ENCODE measurements around the gene NR2F6.

Gene NR2F6

DNA sequence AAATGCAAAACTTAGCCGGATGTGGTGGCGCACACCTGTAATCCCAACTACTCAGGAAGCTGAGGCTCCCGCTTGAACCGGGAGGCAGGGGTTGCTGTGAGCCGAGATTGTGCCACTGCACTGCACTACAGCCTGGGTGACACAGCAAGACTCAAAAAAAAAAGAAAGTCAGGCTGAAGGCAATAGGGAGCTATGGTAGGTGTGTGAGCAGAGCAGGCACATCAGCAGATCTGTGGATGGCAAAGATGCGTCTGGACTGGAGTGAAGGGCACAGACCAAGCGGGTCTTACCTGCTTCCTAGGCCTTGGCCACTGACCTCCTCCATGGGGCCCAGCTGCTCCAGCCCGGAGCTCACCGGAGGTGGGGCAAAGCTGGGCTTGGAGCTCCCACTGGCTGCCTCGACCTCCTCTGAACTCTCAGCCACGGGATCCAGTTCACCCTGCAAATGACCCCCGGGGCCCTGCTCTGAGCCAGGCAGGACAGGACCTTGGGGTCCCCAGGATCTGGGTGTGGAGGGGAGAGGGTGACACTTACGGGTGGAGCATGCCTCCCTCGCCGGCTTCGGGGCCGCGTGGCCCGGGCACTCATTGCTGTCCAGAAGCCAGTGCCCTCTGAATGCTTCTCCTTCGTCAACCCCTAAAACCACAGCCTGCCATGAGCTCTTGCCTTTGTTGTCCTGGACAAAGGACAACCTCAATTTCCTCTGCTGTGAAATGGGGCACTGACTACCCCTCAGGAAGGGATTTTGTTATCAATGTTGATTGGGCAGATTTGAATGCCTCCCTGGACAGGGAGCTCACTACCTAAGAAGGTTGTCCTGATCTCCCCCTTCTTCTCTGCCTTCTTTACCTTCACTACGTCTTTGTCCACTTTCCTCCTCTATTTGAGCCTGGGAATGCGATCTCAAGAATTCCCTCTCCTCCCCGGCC lies 18.3 kb upstream of the NR2F6 start:
- no peak for DNase-seq (ENCODE audit: low read depth, low spot score)

DNA sequence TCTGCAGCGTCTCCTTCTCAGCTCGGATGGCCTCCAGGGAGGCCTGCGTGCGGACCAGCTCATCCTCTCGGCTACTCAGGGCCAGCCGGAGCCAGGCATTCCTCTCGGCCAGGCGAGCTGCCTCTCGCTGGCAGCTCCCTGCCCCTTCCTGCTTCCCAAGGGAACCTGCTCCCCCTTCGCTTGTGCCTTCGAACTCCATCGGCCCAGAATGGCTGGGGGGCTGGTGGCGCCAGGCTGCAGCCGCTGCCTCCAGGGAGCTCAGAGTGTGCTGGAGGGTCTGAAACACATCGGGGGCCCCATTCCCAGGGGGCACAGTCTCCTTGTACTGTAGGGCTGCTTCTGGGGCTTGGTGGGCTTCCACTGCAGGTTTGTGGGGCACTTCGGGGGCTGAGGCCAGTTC lies 16.8 kb upstream of the NR2F6 start:
- no peak for DNase-seq (ENCODE audit: low read depth, low spot score)

DNA sequence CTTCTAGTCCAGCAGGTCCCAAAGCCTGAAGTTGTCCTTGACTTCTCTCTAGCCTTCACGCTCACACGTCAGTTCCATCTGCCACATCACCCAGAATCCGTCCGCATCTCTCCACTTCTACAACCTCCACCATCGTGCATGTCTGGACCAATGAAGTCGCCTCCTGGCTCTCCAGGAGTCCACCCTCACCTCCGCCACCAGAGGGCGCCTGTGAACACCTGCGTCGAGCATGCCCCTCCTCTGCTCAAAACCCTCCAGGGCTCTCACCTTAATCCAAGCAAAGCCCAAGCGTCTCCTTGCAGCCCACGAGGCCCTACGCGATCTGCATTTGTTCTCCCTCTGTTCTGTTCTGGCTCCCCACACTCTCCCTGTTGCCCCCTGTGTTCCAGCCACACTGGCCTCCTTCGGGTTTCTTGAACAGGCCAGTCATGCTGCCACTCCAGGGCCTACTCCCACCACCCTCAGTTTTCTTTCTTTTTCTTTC lies 15.2 kb upstream of the NR2F6 start:
- no peak for DNase-seq (ENCODE audit: low read depth, low spot score)

DNA sequence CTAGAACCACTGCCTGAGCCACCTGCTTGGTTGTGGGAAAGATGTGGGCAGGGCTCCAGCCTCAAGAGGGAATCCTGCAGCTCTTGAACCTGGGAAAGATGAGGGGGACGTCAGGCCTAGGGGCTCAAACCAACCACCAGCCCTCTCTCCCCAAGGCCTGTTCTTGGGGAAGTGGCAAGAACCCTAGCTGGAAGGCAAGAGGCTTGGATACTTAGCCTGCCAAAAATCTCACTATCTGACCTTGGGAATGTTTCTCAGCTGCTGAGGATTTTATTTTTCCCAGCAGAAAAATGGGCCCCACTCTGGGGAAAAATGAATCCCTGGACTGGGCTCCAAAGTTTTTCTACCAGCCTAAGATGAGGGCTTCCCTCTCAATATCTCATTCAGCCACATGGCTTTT lies 14.2 kb upstream of the NR2F6 start:
- DNase-seq (ENCODE audit: low read depth, low spot score) = no peak

DNA sequence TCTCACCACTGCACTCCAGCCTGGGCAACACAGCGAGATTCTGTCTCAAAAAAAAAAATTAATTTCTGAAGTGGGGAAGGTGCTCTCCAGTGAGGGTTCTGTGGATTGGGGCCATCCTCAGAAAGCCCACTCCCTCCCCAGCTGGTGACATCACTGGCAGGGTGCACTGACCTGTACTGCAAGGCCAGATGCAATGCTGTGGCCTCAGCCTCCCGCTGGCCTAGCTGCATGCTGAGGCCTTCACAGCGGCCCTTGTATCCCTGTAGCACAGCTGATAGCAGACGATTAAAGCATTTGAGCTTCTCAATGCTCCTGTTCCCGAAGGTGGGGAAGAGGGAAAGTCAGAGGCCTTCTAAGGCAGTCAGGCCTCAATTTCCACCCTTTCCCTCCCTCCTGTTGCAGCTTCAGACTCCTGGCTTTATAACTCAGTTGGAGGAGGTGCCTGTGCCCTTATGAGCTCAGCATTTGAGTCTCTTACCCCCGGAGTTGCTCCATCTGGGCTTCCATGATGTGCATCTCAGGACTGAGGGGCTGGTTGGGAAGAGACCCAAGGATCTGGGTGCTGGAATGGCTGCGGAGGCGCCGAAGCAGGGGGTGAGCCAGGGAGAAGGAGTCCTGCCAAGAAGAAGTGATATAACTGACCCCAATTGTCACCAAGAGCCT lies 13.5 kb upstream of the NR2F6 start:
- no peak for DNase-seq (ENCODE audit: low read depth, low spot score)

GRCh38 chr19:17256130-17256529 lies 10.4 kb upstream of the NR2F6 start:
- DNase-seq (ENCODE audit: low read depth, low spot score) = no peak

- DNase-seq (ENCODE audit: low read depth, low spot score) = no peak
Measured at GRCh38 chr19:17255150-17255621, 9.5 kb upstream of the NR2F6 start.

- DNase-seq (ENCODE audit: low read depth, low spot score) = no peak
Measured at GRCh38 chr19:17254636-17255035, 8.9 kb upstream of the NR2F6 start.

- no peak for DNase-seq (ENCODE audit: low read depth, low spot score)
Measured at GRCh38 chr19:17249887-17250548, 4.3 kb upstream of the NR2F6 start.

- no peak for DNase-seq (ENCODE audit: low read depth, low spot score)
Measured at GRCh38 chr19:17248011-17248776, 2.5 kb upstream of the NR2F6 start.

DNA sequence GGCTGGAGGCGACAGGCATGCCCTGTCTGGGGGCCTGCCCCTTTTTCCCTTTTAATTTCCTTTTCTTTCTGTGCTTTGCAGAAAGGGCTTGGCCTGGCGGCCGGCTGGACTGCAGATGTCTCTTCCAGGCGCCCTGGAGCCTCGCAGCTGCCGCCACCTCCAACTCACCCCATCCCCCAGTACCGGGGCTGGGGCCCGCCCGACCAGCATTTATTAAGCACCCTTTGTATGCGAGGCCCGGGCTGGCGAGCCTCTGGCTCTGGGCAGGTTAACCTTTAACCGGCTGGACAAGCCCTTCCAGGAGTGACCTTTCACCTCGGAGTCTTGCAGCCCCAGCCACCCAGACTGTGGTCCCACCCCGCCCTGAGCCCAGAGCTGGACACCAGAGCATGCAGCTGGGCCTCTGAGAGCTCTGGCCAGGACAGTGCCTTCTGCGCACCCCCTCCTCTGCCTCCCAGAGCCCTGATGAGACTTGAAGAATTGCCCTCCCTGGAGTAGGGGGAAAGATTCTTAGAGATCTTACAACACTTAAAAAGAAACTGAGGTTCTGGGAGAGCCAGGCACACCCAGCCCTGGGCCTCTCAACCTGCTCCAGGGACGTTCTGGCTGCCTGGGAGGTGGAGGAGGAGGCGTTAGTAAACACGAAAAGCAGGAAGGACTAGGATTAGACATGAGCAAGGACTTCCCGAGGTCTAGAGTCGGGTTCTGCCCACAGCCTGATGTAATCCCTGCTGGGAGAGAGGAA lies 1.1 kb upstream of the NR2F6 start:
- no peak for DNase-seq (ENCODE audit: low read depth, low spot score)

DNA sequence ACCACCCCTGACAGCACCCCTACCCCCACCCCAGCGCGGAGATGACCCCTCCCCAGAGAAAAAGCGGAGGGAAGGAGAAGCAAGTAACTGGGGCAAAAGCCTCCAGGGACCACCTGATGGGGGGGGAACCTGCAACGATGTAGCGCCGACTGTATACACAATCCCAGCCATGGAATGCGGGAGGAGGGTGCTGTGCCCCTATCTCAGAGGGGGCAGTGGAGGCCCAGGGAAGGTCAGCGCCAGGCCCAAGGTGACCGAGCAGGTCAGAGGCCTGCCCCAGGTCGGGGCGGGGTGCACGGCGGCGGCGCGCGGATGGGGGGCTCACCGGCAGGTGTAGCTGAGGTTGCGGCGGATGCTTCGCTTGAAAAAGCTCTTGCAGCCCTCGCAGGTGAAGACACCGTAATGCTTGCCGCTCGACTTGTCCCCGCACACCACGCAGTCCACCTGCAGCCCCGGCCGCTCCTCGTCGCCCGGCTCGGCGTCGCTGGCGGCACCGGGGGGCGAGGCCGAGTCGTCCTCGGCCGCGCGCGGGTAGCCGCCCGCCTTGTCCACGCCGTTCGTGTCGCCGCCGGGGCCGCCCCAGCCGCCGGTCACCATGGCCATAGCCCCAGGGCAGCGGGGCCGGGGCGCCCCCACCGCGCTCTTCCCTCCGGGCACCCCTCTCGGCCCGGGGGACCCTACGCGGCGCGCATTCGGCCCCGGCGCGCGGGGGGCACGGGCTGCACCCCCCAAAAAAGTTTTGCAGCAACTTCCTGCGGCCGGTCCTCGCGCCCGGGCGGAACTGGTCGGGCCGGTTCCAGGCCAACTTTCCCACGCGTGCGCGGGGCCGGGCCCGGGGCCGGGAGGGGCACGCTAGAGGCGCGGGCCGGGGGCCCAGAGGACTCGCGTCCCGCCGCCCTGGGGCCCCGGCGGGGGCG lies 843 bp downstream of the NR2F6 start:
- no peak for DNase-seq (ENCODE audit: low read depth, low spot score)

DNA sequence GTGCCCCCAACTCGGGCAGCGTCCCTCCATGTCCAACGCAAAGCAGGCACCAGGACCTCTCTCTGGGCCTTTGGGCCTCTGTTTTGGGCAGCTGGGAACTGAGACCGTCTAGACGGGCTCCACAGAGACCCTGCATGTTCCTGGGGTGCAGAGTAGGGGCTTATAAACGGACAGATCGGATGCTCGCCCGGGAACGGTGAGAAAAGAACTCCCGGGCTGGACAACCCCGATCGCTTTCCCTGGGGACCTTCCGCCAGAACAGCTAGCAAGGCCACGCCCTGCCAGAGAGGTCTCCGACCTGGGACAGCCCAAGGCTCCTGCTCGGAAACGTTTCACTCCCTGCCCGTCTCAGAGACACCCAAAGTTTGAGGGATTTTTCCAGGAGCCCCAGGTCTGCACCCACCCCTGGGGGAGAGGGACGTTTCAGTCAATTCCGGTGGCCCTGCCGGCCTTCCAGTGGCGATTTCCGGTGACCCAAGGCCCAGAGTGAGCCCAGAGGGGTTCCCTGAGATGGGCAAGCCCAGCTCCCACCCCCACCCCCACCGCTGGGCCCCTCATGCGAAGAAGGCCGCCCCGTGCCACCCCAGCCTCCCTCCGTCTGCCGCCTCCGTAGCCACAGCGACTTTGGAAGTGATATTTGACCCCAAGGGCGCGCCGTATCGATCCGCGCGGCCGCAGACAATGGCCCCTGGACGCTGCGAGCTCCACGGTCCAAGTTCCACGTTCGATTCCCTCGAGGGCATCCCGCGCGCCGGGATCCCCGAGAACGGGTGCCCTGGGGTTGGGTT lies 1.7 kb downstream of the NR2F6 start:
- no peak for DNase-seq (ENCODE audit: low read depth, low spot score)

DNA sequence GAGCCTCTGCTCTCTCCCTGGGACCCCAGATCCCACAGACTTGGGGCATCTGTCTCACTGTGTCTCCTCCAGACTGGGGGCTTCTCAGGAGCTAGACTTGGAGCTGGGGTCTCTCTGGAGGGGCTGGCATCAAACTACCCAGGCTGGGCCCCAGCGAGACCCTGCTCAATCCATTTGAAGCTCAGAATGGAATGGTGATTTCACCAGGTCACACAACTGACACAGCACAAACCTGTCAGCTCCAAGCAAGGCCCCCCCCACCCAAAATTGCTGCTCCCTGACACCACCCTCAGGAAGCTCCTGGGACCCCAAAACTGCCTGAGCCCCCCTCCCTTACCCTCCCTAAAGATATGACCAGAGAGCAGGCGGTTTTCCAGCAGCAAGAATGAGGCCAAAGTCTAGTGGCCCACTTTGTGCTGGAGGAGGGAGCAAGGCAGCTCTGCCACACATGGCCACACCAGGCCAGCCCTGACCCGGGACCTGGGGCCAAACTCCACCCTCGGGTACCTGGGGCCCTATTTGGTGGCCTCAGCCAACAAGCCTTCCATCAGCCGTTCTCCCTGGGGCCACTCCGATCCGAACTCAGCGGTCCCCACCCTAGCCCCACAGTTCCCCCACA lies 2.4 kb downstream of the NR2F6 start:
- no peak for DNase-seq (ENCODE audit: low read depth, low spot score)

- DNase-seq (ENCODE audit: low read depth, low spot score) = no peak
Measured at GRCh38 chr19:17242431-17243208, 3.1 kb downstream of the NR2F6 start.

DNA sequence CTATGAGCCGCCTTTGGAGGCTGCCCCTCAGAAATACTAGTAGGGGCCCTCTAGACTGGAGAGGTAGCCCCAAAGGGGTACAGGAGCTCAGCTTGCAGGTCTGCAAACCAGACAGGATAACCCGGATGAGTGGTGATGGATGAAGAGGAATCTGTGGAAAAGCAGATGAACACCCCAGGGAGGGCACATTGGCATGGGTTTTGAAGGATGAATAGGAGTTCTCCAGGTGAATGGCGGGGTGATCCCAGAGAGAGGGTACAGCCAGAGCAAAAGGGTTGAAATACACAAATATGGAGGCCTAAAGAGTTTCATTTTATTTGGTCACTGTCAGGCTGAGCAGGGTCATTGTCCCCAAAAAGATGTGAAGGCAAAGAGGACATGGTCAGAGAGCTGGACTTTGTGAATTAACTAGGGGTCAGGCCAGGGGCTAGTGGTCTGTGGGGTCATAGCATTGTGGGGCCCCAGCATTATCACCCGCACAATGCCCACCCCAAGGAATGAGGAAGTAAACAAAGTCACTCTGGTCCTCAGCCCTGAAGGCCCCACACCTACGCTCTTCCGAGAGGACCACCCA lies 4.8 kb downstream of the NR2F6 start:
- DNase-seq (ENCODE audit: low read depth, low spot score) = no peak

DNA sequence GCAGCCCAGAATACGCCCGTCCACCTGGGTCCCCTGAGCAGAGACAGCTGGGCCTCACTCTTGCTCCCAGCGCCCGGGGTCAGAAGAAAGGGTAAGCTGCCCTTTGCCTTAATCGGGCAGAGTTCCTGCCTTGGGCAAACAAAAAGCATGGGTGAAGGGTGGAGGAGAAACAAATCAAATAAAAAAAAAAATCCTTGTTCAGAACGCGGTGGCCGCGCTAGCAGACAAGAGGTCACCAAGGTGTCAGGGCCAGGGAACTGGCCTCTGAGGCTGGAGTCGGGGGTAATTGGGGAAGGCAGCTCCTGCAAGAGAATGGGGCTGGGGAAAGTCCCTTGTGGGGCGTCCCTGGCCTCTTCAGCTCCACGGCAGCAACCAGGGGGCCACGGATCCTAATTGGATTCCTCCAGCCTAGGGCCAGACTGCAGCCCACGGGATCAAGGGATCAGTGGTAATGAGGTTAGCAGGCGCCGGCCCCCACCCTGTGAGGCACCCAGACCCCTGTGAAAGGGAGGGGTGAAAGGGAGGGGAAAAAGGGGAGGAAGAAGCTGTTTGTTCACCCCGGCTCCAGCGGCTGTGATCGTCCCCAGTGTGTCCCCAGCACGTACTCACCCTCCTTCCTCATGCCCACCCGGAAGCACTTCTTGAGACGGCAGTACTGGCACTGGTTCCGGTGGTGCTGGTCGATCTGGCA lies 5.5 kb downstream of the NR2F6 start:
- no peak for DNase-seq (ENCODE audit: low read depth, low spot score)
